ENCODE measurements around the gene CELF4.

DNA sequence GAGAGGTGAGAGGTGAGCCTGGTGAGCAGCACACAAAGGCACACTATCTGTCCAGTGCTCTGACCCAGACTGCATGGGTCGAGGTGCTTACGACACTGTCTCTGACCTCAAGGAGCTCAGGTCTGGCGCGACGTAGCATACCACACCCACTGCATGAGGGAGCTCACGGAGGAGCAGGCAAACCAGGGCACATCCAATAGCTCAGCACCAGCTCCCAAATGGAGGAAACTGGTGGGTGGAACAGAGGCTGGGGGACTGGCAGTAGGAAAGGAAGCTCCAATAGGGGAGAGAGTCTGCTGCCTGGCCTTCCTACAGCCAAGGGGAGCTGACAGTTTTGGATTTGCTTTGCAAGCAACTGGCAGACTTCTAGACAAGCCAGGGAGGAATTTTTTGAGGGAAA lies 36.3 kb downstream of the CELF4 start:
- TF ChIP-seq POLR2AphosphoS5 (IDR thresholded peaks at IDR 0.05; ENCODE audit: low read depth) = no peak
- TF ChIP-seq, protein P1, sequence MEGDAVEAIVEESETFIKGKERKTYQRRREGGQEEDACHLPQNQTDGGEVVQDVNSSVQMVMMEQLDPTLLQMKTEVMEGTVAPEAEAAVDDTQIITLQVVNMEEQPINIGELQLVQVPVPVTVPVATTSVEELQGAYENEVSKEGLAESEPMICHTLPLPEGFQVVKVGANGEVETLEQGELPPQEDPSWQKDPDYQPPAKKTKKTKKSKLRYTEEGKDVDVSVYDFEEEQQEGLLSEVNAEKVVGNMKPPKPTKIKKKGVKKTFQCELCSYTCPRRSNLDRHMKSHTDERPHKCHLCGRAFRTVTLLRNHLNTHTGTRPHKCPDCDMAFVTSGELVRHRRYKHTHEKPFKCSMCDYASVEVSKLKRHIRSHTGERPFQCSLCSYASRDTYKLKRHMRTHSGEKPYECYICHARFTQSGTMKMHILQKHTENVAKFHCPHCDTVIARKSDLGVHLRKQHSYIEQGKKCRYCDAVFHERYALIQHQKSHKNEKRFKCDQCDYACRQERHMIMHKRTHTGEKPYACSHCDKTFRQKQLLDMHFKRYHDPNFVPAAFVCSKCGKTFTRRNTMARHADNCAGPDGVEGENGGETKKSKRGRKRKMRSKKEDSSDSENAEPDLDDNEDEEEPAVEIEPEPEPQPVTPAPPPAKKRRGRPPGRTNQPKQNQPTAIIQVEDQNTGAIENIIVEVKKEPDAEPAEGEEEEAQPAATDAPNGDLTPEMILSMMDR (IDR thresholded peaks at IDR 0.05; ENCODE audit: insufficient read depth, low read length) = no peak
